GM19467 (cell line): ENCODE measurements around the gene MED14.

Source experiments
- ATAC-seq: cut with Tn5 transposase; IDR thresholded peaks from one replicate; pipeline ENCODE4 v1.9.1; 2021; ENCODE audit warnings: mild to moderate bottlenecking, moderate library complexity; ENCODE audit not compliant: unreplicated experiment

Gene MED14

DNA sequence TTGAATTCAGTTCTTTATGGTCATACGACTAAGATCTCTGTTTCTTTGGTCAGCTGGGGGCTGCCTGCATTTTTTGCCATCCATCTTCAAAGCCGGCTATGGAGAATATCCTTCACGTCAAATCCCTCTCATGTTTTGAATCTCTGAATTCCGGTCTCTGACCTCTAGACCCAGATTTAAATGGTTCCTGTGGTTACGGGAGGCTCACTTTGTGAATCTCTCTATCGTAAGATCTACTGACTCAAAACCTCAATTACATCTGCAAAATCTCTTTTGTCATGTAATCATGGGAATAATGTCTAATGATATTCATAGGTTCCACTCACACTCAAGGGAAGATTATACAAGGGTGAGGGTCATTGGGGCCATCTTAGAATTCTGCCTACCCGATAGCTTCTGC is 117.8 kb downstream of the MED14 start:
- no peak for ATAC-seq

DNA sequence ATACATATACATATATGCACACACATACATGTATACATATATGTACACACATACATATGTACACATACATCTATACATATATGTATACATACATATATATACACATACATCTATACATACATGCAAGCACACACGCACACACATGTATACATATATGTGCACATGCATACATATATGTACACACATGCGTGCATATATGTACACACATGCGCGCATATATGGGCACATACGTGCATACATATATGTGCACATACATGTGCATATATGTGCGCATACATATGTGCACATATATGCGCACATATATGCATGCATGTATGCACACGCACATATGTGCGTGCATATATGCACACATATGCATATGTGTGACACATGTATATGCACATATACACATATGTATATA is 119.4 kb downstream of the MED14 start:
- no peak for ATAC-seq

GRCh38 chrX:40612511-40612910 is 122.8 kb downstream of the MED14 start:
- no peak for ATAC-seq

DNA sequence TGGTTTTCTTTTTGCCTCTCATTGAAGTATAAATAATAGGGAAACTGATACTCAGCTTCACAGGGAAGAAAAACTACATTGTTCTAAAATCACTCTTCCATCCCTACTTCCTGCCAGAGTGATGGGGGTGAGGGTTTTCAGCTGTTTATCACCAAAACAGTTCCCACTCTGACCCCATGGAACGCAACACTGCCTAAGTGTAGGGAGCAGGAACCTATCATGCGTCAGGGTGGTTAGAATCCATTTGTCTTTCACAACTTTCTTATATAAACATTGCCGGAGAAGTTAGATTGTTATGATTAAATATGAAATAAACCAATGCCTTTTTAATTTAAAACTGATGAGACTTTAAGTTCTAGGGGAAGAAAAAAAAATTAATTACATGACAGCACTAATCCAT is 128.0 kb downstream of the MED14 start:
- ATAC-seq, result no peak

DNA sequence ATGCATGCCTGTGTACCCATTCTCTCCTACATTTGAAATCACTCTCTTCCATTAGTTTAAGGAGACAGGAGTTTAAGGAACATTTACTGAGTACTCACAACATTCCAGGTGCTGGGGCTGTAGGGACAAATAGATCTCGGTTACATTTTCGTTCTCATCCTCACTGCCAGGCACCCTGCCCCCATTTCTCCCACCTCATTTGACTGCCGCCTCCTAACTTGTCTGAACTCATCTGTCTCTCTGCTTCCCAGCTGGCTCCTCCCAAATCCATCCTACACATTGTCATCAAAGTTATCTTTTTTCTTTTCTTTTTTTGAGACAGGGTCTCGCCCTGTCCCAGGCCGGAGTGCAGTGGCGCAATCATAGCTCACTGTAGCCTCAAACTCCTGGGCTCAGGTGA is 131.9 kb downstream of the MED14 start:
- no peak for ATAC-seq
